Effector memory CD8-positive, alpha-beta T cell (primary cell): ENCODE data around the gene EFCAB13.
A peak's percentile ranks its signal among the peaks of the same experiment; 100 is the strongest.
"Not testable (repeated sequence)": the region's sequence is repeated elsewhere in the genome, so short reads cannot be mapped to it uniquely, and the experiment has no call there.

Experiments
- ATAC-seq: fragments of 150-1000 bp; cut with Tn5 transposase; replicated peaks from 2 replicates; pipeline ENCODE4 v1.10.0; 2021; ENCODE audit warnings: mild to moderate bottlenecking, moderate library complexity
- DNase-seq, 3 experiments: peaks; one replicate each; pipeline ENCODE4 v3.0.0; 2021
- H3K27ac Mint-ChIP-seq, 2 donors: one replicate each; pipeline ENCODE4 v1.8.0; 2022; ENCODE audit warnings: mild to moderate bottlenecking in 2 of 2, mixed read lengths in 2 of 2, moderate library complexity in 2 of 2
- H3K27me3 Mint-ChIP-seq, 2 donors: one replicate each; pipeline ENCODE4 v1.8.0; 2022; ENCODE audit warnings: mixed read lengths in 2 of 2
- H3K36me3 Mint-ChIP-seq: one replicate; pipeline ENCODE4 v1.8.0; 2022; ENCODE audit warnings: mild to moderate bottlenecking, moderate library complexity, mixed read lengths; ENCODE audit not compliant: insufficient read depth
- H3K4me1 Mint-ChIP-seq, 2 donors: one replicate each; pipeline ENCODE4 v1.8.0; 2022; ENCODE audit warnings: low read depth in 2 of 2, mixed read lengths in 2 of 2
- H3K4me3 Mint-ChIP-seq, 2 donors: one replicate each; pipeline ENCODE4 v1.8.0; 2022; ENCODE audit warnings: mild to moderate bottlenecking in 2 of 2, mixed read lengths in 2 of 2, moderate library complexity in 2 of 2
- H3K9me3 Mint-ChIP-seq, 2 donors: one replicate each; pipeline ENCODE4 v1.8.0; 2022; ENCODE audit warnings: mixed read lengths in 2 of 2

Gene EFCAB13

DNA sequence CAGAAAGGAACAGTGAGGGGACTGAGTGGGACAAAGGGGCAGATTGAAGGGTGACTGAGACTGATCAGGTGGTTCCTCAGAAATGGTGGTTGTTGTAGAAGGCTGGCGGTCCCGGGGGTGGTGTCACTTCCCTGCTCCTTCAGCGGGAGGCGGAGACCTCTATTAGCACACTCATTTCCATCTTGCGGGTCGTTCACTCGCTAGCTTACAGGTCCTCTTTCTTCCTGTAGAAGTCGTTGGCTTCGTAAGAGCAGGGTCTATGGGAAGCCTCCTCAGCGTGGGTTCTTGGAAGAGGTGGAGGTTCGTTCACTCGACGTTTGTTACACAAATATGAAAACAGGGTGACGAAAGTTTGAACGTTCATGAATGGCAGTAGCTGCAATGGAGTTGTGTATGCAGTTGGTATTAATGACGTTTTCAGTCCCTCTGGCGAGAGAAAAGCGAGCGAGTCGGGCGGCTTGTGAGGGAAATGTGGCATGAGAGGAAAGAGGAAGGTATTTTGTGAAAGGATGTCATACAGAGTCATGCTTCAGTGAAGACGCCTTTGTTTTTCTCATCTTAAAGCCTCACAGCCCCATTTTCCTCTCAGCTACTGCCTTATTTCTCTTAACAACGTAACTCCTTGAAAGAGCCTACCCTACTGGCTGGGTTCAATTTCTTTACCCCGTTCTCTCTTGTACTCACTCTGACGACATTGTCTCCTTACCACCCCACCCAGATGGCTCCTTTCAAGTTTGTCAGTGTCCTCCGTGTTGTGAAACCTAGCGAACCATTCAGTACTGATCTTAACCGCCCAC, 667 bp downstream of the EFCAB13 start:
- no peaks in the 10 kb centered on the region for H3K27me3 Mint-ChIP-seq
- H3K4me1 Mint-ChIP-seq, result peaks cover 13 to 23% of the 10 kb centered on the region in 2 donors
- H3K4me3 Mint-ChIP-seq, result peak overlapping the region; percentile 92 to 99
- H3K36me3 Mint-ChIP-seq, result peaks cover 4% of the 10 kb centered on the region
- ATAC-seq, result peak; percentile 48
- peak; percentile 27 to 39 (median 38) for DNase-seq
- no peaks in the 10 kb centered on the region for H3K9me3 Mint-ChIP-seq
- H3K27ac Mint-ChIP-seq, result peak overlapping the region; percentile 71 to 97

DNA sequence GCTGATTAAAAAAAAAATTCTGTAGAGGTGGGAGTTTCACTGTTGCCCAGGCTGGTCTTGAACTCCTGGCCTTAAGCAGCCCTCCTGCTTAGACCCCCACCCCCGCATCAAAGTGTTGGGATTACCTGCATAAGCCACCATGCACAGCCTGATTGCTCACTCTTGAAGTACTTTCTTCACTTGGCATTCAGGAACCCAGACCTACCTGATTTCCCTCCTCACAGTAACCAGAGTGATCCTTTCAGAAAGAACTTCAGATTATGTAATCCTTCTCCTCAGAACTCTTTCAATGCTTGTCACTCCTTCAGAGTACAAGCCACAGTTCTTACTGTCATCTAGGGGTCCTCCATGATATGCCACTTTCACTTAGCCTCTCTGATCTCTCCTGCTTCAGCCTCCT, 1.4 kb downstream of the EFCAB13 start:
- H3K4me1 Mint-ChIP-seq, result peaks cover 13 to 23% of the 10 kb centered on the region in 2 donors

DNA sequence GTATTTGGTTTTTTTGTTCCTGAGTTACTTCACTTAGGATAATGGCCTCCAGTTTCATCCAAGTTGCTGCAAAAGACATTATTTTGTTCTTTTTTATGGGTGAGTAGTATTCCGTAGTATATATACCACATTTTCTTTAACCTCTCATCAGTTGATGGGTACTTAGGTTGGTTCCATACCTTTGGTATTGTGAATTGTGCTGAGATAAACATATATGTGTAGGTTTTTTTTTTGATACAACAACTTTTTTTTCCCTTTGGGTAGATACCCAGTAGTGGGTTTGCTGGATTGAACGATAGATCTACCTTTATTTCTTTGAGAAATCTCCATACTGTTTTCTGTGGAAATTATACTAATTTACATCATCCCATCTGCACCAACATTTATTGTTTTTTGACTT, 6.8 kb downstream of the EFCAB13 start:
- ATAC-seq, result no peak
- H3K9me3 Mint-ChIP-seq, result no peaks in the 10 kb centered on the region
- no peaks in the 10 kb centered on the region for H3K27me3 Mint-ChIP-seq
- no peaks in the 10 kb centered on the region for H3K36me3 Mint-ChIP-seq
- H3K4me1 Mint-ChIP-seq, result peaks cover 0 to under 1% of the 10 kb centered on the region in 2 donors
- DNase-seq, result no peak
- no peak overlapping the region for H3K27ac Mint-ChIP-seq
- no peak overlapping the region for H3K4me3 Mint-ChIP-seq

More for the DNA sequence above, 1.4 kb downstream of the EFCAB13 start:
- DNase-seq, result no peak
- Mint-ChIP-seq H3K27ac (peak overlapping the region in 1 of 2 donors; percentile 97), H3K4me3 (peak overlapping the region; percentile 92 to 99), H3K27me3 (no peaks in the 10 kb centered on the region), H3K36me3 (peaks cover 4% of the 10 kb centered on the region), H3K9me3 (no peaks in the 10 kb centered on the region)
- ATAC-seq, result no peak

DNA sequence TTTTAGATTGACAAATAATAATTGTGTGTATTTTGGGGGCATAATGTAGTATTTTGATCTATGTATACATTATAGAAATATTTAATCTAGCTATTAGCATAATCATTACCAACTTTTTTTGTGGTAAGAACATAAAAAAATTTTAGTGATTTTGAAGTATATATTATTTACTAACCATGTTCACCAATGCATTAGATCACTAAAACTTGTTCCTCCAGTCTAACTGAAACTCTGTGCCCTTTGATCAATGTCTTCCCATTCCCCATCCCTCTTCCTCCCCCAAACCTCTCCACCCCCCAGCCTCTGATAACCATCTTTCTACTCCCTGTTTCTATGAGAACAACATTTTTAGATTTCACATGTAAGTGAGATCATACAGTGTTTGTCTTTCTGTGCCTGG, 8.5 kb downstream of the EFCAB13 start:
- Mint-ChIP-seq H3K27ac (no peak overlapping the region), H3K36me3 (no peaks in the 10 kb centered on the region), H3K27me3 (no peaks in the 10 kb centered on the region), H3K4me3 (no peak overlapping the region), H3K4me1 (no peaks in the 10 kb centered on the region), H3K9me3 (no peaks in the 10 kb centered on the region)
- no peak for DNase-seq
- no peak for ATAC-seq

DNA sequence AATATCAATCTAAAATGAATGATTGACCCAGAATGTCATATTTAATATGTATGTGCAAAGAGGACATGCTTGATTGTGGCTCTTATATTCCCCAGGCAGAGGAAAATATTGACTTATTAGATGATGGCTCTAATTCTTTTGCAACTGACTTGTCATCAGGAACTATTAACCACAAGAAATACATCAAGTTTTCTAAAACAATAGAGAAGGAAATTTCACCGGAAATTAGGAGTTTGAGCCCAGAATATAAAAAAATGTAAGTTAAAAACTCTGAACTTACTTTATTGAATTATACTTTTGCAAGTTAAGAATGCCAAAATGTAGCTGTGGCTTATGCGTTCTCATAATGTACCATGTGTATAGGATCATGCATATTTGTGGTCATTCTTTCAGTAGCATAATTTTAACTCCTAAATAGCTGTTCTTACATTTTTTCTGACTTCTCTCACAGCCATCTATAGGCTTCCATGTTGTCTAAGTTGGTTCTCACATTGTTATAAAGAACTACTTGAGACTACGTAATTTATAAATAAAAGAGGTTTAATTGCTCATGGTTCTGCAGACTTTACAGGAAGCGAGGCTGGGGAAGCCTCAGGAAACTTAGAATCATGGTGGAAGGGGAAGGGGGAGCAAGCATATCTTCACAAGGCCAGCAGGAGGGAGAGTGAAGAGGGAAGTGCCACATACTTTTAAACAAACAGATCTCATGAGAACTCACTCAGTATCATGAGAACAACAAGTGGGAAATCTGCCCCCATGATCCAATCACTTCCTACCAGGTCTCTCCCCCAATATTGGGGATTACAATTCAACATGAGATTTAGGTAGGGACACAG, 11.6 kb downstream of the EFCAB13 start:
- Mint-ChIP-seq H3K27ac (no peak overlapping the region), H3K4me3 (no peak overlapping the region), H3K27me3 (no peaks in the 10 kb centered on the region), H3K36me3 (no peaks in the 10 kb centered on the region), H3K4me1 (no peaks in the 10 kb centered on the region), H3K9me3 (no peaks in the 10 kb centered on the region)
- ATAC-seq (no peak), DNase-seq (no peak)

DNA sequence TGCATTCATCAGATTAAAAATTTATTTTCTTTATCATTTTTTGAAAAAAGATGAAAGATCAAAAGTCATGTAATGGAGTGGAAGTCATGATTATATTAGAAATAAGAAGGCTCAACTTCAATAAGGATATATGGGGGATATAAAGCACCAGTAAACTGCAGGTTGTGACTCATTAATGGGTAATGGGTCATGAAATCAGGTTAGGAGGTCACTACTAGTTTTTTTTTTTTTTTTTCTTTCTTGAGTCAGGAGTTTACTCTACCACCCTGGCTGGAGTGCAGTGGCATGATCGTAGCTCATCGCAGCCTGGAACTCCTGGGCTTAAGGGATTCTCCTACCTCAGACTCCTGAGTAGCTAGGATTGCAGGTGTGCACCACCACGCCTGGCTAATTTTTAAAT, 14.3 kb downstream of the EFCAB13 start:
- Mint-ChIP-seq H3K9me3 (no peaks in the 10 kb centered on the region), H3K36me3 (peaks cover 5% of the 10 kb centered on the region), H3K27ac (no peak overlapping the region), H3K4me3 (no peak overlapping the region), H3K4me1 (no peaks in the 10 kb centered on the region), H3K27me3 (no peaks in the 10 kb centered on the region)
- DNase-seq (no peak), ATAC-seq (no peak)

DNA sequence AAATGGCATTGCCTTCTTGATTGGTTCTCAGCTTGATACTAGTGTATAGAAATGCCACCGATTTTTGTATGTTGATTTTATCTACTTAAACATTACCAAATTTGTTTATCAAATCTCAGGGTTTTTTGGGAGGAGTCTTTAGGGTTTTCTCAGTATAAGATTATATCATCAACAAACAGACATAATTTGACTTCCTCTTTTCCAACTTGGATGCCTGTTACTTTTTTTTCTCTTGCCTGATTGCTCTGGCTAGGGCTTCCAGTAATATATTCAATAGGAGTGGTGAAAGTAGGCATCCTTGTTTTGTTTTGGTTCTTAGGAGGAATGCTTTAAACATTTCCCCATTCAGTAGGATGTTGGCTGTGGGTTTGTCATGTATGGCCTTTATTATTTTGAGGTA, 29.1 kb downstream of the EFCAB13 start:
- Mint-ChIP-seq H3K36me3 (no peaks in the 10 kb centered on the region), H3K4me1 (no peaks in the 10 kb centered on the region), H3K27me3 (peaks cover 0 to 9% of the 10 kb centered on the region in 2 donors), H3K9me3 (no peaks in the 10 kb centered on the region), H3K27ac (no peak overlapping the region), H3K4me3 (no peak overlapping the region)
- DNase-seq (no peak), ATAC-seq (no peak)

DNA sequence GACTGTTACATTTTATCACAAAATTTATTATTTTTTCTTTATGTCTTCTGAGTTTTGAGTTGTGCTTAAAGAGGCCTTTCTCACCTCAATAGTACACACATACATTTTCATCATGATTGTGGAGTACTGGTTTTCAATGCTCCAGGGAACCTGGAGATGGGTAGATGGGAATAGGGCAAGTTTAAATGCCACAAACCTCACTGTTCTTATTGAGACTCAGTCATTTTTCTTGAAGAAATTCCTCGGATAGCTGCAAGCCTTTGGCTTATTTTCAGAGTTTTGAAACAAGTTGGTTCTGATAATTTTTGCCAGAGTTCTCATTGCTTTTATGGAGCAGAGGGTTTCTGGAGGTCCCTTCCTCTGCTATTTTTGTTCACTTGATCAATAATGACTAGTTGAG, 34.9 kb downstream of the EFCAB13 start:
- no peaks in the 10 kb centered on the region for H3K4me1 Mint-ChIP-seq
- H3K4me3 Mint-ChIP-seq, result no peak overlapping the region
- no peak for ATAC-seq
- no peaks in the 10 kb centered on the region for H3K9me3 Mint-ChIP-seq
- DNase-seq, result no peak
- H3K27me3 Mint-ChIP-seq, result peaks cover 0 to 9% of the 10 kb centered on the region in 2 donors
- no peak overlapping the region for H3K27ac Mint-ChIP-seq
- H3K36me3 Mint-ChIP-seq, result no peaks in the 10 kb centered on the region

DNA sequence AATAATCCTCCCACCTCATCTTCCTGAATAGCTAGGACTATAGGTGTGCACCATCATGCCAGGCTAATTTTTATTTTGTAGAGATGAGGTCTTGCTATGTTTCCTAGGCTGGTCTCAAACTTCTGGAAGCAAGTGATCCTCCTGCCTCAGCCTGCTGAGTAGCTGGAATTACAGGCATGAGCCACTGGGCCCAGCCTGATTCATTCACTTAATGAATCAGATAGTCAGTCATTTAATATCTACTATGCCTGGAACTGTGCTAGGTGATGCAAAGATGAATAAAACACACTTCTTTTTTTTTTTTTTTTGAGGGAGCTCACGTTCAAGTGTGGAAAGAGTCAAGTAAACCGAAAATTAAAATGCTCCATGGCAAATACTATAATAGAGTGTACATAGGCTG, 39.4 kb downstream of the EFCAB13 start:
- H3K4me1 Mint-ChIP-seq, result no peaks in the 10 kb centered on the region
- no peaks in the 10 kb centered on the region for H3K27me3 Mint-ChIP-seq
- no peak overlapping the region for H3K4me3 Mint-ChIP-seq
- no peaks in the 10 kb centered on the region for H3K36me3 Mint-ChIP-seq
- DNase-seq, result no peak
- H3K9me3 Mint-ChIP-seq, result no peaks in the 10 kb centered on the region
- ATAC-seq, result no peak
- peak overlapping the region in 1 of 2 donors; percentile 49 for H3K27ac Mint-ChIP-seq

DNA sequence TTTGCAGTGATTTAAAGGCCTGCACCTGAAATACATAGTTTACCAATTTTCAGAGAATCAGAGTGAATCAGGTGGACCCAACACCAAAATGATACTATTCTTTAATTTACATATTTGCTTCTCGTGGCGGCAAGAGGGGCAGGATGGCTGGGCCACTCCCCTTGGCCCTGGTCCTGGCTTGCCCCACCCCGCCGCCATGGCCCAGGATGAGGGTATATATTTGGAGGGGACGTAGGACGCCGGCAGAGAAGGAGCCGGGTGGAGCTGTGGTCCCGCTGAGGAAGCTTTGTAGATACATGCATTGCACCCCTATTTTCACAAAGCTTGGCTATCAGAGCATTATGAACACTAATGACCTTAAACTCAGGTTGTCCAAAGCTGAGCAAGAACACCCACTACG, 43.5 kb downstream of the EFCAB13 start:
- H3K27ac Mint-ChIP-seq, result no peak overlapping the region
- H3K4me3 Mint-ChIP-seq, result no peak overlapping the region
- ATAC-seq (no peak), DNase-seq (no peak)
- H3K27me3 Mint-ChIP-seq, result peaks cover 0 to 7% of the 10 kb centered on the region in 2 donors
- no peaks in the 10 kb centered on the region for H3K4me1 Mint-ChIP-seq
- no peaks in the 10 kb centered on the region for H3K36me3 Mint-ChIP-seq
- H3K9me3 Mint-ChIP-seq, result no peaks in the 10 kb centered on the region

DNA sequence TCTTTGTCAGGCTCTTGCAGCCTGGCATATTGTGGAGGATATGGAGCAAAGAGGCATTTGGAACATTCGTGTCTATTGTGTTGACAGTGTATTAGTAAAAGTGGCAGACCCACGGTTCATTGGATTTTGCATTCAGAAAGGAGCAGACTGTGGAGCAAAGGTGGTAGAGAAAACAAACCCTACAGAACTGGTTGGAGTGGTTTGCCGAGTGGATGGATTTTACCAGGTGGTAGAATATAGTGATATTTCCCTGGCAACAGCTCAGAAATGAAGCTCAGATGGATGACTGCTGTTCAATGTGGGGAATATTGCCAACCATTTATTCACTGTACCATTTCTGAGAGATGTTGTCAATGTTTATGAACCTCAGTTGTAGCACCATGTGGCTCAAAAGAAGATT, 44.5 kb downstream of the EFCAB13 start:
- ATAC-seq, result no peak
- no peaks in the 10 kb centered on the region for H3K4me1 Mint-ChIP-seq

DNA sequence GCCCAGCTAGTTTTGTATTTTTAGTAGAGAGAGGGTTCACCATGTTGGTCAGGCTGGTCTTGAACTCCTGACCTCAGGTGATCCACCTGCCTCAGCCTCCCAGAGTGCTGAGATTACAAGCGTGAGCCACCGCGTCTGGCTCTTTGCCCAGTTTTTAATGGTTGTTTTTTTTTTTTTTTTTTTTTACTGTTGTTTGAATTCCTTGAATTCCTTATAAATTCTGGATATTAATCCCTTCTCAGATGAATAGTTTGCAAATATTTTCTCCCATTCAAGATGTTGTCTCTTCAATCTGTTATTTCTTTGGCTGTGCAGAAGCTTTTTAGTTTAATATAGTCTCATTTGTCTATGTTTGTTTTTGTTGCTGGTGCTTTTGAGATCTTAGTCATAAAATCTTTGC, 47.1 kb downstream of the EFCAB13 start:
- not testable (repeated sequence) for H3K27me3 Mint-ChIP-seq, H3K4me1 Mint-ChIP-seq, H3K4me3 Mint-ChIP-seq, DNase-seq, H3K36me3 Mint-ChIP-seq, ATAC-seq
- Mint-ChIP-seq H3K9me3 (peaks cover 1 to 10% of the 10 kb centered on the region in 2 donors), H3K27ac (peak overlapping the region in 1 of 2 donors; percentile 42)

More for the DNA sequence above, 44.5 kb downstream of the EFCAB13 start:
- H3K27me3 Mint-ChIP-seq, result peaks cover 0 to 7% of the 10 kb centered on the region in 2 donors
- no peaks in the 10 kb centered on the region for H3K36me3 Mint-ChIP-seq
- H3K27ac Mint-ChIP-seq, result no peak overlapping the region
- DNase-seq, result no peak
- H3K4me3 Mint-ChIP-seq, result no peak overlapping the region
- peaks cover 0 to 8% of the 10 kb centered on the region in 2 donors for H3K9me3 Mint-ChIP-seq

DNA sequence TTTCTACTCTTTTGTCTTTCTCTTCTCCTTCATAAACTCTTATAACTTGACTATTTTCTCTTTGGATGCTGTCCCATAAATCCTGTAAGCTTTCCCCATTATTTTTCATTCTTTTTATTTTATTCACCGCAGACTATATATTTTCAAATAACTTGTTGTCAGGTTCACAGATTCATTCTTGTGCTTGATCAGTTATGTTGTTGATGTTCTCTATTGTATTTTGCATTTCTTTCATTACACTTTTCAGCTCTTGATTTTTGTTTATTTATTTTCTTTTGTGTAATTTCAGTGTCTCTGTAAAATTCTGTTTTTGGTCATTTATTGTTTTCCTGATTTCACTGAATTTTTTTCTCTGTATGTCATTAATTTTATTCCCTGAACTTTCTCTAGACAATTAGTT, 49.2 kb downstream of the EFCAB13 start:
- DNase-seq, result no peak
- Mint-ChIP-seq H3K9me3 (peaks cover 1 to 10% of the 10 kb centered on the region in 2 donors), H3K27me3 (peaks cover 0 to 7% of the 10 kb centered on the region in 2 donors), H3K4me1 (no peaks in the 10 kb centered on the region), H3K27ac (no peak overlapping the region), H3K4me3 (no peak overlapping the region), H3K36me3 (no peaks in the 10 kb centered on the region)
- ATAC-seq, result no peak

DNA sequence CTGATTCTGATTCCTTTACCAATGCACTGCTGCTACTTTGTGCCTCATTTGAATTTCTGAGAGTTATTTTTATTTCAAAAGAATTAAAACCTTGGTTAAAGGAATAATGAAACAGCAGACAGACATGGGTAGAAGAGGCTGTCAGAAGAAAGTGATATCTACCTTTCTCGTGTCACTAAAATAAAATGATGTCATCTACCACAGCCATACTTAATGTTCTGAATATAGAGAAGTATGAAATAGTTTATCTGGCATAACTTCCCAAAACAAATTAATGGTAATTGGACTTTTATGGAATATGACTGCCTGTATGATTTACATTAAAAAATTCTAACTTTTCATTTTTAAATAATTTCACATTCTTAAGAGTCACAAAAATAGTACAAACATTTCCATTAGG, 52.5 kb downstream of the EFCAB13 start:
- DNase-seq (no peak), ATAC-seq (no peak)
- Mint-ChIP-seq H3K27ac (no peak overlapping the region), H3K36me3 (no peaks in the 10 kb centered on the region), H3K9me3 (peaks cover 1 to 10% of the 10 kb centered on the region in 2 donors), H3K27me3 (peaks cover 0 to 3% of the 10 kb centered on the region in 2 donors), H3K4me1 (no peaks in the 10 kb centered on the region), H3K4me3 (no peak overlapping the region)
